OCI-LY7 (cell line): ENCODE data around the gene TIMM22.

Experiments used
- CTCF ChIP-seq: fragments of 200-600 bp; sonication (generic); conservative IDR thresholded peaks from 2 replicates; pipeline ENCODE4 v1.5.1; 2014; ENCODE audit warnings: mild to moderate bottlenecking, antibody characterized with exemption, low read length, moderate library complexity, mixed read lengths
- EZH2phosphoT487 ChIP-seq: fragments of 200-600 bp; sonication (generic); IDR thresholded peaks from 2 replicates; pipeline ENCODE4 v1.6.1; 2018; ENCODE audit warnings: low read depth, borderline replicate concordance, mild to moderate bottlenecking, mixed run types, antibody characterized with exemption, low read length, moderate library complexity, mixed read lengths

GRCh38 chr17:1034652-1035210, 37.8 kb downstream of the TIMM22 start:
- TF ChIP-seq CTCF (no peak), EZH2phosphoT487 (no peak)
